Activated CD4-positive, alpha-beta T cell treated with anti-CD3 and anti-CD28 coated beads, Interleukin-2, amount 10 ng/mL, durations not matched to agents 7 days and 5 days (primary cell): ENCODE data around the gene WWP2. TPM values are rescaled to one million over a fixed set of nuclear protein-coding genes. Genes with fewer than 3 reads are reported as not detected.

Experiments used
- CTCF ChIA-PET: fragments of 350-600 bp; sonication (Branson Sonifier 250); formaldehyde crosslinking; loops from one replicate; lab custom pipeline; 2021; ENCODE audit warnings: antibody characterized with exemption; lab: Charles Lee
- POLR2A ChIA-PET: fragments of 350-600 bp; sonication (Branson Sonifier 250); formaldehyde crosslinking; loops from one replicate; lab custom pipeline; 2021; ENCODE audit warnings: antibody characterized with exemption; lab: Charles Lee
- DNase-seq: peaks from one replicate; pipeline ENCODE4 v3.0.0-alpha.2; 2020
- H3K27ac Mint-ChIP-seq: one replicate; pipeline ENCODE4 v1.8.0; 2021; ENCODE audit warnings: mild to moderate bottlenecking, moderate library complexity, mixed read lengths
- H3K27me3 Mint-ChIP-seq: one replicate; pipeline ENCODE4 v1.8.0; 2021; ENCODE audit warnings: mixed read lengths
- H3K36me3 Mint-ChIP-seq: one replicate; pipeline ENCODE4 v1.8.0; 2021; ENCODE audit warnings: low read depth, mixed read lengths
- H3K4me1 Mint-ChIP-seq: one replicate; pipeline ENCODE4 v1.8.0; 2021; ENCODE audit warnings: mixed read lengths
- H3K4me3 Mint-ChIP-seq: one replicate; pipeline ENCODE4 v1.8.0; 2021; ENCODE audit warnings: mild to moderate bottlenecking, moderate library complexity, mixed read lengths
- H3K9me3 Mint-ChIP-seq: one replicate; pipeline ENCODE4 v1.8.0; 2021; ENCODE audit warnings: mixed read lengths
- total RNA-seq, 2 experiments: library from RNA; stranded (reverse); gene quantifications; one replicate each; pipeline ENCODE4 v1.2.3, GENCODE V29; 2021

WWP2 gene
- total RNA-seq, 2 experiments from 2014 or later = 68.8 to 76.3 TPM

DNA sequence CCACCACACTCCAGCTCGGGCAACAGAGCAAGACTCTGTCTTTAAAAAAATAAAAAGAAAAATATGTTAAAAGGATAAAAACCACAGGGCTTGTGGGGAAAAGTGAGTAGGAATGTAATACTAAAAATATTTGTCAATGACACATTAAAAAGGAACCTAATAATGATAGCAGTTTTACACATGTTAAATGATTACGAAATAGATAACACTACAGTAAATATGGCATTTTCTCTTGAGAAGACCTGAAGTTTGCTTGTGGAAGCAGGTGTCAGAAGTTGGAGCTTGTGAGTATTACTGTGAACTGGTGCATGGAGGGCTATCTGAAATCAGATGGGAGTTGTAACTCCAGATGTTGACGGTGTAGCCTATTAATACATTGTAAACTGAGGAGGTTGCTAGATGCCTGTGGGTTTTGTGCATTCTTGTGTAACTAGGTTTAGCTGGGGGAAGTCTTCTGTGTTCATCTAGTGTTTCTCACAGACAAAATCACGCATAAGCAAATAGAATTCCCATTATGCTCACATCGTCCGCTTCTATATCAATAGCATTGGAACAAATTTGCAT is 144.8 kb downstream of the WWP2 start:
- Mint-ChIP-seq H3K36me3 (peaks cover 19% of the 10 kb centered on the region), H3K4me1 (no peaks in the 10 kb centered on the region), H3K9me3 (no peaks in the 10 kb centered on the region), H3K27me3 (no peaks in the 10 kb centered on the region), H3K27ac (no peak overlapping the region), H3K4me3 (no peak overlapping the region)
- ChIA-PET POLR2A (no interaction called here), CTCF (interaction anchor here (1.5 kb wide), 1 partner anchor 23 kb away, joined by 3 read pairs; no protein-coding TSS in a partner anchor)
- no peak for DNase-seq

DNA sequence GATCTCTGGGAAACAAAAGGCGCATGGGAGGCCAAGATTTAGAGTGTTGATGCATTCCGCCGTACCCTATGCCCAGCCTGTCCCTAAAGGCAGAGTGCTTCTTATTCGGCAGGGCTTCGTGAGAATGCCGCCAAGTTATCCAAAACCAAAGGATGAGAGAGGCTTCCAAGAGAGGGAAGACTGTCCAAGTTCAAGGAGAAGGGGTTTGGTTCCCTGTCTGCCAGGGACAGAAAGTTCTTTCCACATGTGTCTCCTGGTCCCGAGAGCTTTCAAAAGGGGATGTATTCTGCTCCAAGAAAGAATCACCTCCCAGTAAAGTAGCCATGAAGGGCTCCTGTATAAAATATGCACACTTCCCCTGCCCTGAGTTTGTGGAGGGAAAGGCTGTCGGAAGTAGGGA is 146.9 kb downstream of the WWP2 start:
- no peak for DNase-seq
- POLR2A ChIA-PET = no interaction called here
- Mint-ChIP-seq H3K4me1 (no peaks in the 10 kb centered on the region), H3K27me3 (no peaks in the 10 kb centered on the region), H3K36me3 (peaks cover 19% of the 10 kb centered on the region), H3K9me3 (no peaks in the 10 kb centered on the region), H3K4me3 (no peak overlapping the region), H3K27ac (no peak overlapping the region)
- CTCF ChIA-PET = interaction anchor here (1.1 kb wide), 1 partner anchor 9 kb away, joined by 6 read pairs; no protein-coding TSS in a partner anchor

DNA sequence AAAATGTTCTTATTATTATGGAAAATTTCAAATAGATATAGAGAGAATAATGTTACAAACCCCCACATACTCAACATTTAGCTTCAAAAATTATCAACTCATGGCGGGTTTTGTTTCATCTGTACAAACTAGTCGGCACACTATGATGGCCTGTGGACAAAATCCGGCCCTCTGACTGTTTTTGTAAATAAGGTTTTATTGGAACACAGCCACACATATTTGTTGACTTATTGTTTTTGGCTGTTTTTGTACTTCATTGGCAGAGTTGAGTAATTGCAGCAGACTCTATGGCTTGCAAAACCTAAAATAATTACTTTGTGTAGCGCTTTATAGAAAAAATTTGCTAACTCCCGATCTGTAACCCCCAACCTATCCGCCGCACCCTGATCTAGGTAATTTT is 147.6 kb downstream of the WWP2 start:
- Mint-ChIP-seq H3K4me3 (no peak overlapping the region), H3K9me3 (no peaks in the 10 kb centered on the region), H3K4me1 (no peaks in the 10 kb centered on the region), H3K27me3 (no peaks in the 10 kb centered on the region), H3K36me3 (peaks cover 21% of the 10 kb centered on the region), H3K27ac (no peak overlapping the region)
- DNase-seq = no peak
- ChIA-PET POLR2A (no interaction called here), CTCF (interaction anchor here (1.2 kb wide), 1 partner anchor 13 kb away, joined by 3 read pairs; no protein-coding TSS in a partner anchor)

DNA sequence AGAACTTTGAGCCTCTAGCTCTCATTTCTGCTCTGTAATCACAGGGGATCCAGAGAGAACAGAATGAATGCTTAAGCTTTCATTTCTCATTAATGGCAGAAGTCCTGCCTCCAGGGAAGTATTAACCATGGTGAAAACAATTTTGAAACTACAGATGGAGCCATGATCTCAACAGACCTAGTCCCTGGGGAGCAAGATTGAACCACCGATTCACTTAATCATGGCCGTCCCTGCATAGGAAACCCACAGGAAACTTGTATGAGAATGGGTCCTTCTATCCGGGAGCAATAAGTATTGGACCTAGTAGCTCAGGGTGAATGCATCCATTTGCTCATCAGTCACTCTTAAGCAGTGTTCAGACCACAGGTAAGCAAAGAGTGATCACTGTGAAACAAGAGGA is 148.8 kb downstream of the WWP2 start:
- ChIA-PET POLR2A (no interaction called here), CTCF (interaction anchor here (1.2 kb wide), 1 partner anchor 14 kb away, joined by 3 read pairs; no protein-coding TSS in a partner anchor)
- Mint-ChIP-seq H3K4me1 (no peaks in the 10 kb centered on the region), H3K27ac (no peak overlapping the region), H3K27me3 (no peaks in the 10 kb centered on the region), H3K4me3 (no peak overlapping the region), H3K36me3 (peaks cover 22% of the 10 kb centered on the region), H3K9me3 (no peaks in the 10 kb centered on the region)
- DNase-seq = no peak

DNA sequence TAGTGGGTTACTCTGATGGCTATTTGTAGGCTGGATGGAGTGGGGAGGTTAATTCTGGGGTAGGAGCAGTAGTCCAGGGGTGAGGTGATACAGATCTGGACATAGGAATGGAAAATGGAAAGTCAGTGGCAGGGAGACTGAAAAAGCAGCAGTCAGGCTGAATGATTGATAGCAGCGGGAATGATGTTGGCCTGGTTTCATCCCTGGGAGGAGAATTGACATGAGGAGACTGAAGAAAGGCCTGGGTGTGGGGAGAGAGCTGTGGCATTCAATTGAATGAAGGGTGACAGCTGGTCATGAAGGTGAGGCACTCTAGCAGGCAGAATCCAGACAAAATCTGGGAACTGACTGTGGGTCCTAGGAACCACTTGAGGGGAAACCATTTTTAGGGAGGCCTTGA is 154.3 kb downstream of the WWP2 start:
- Mint-ChIP-seq H3K4me3 (no peak overlapping the region), H3K27me3 (no peaks in the 10 kb centered on the region), H3K36me3 (peaks cover 13% of the 10 kb centered on the region), H3K9me3 (no peaks in the 10 kb centered on the region), H3K4me1 (no peaks in the 10 kb centered on the region), H3K27ac (no peak overlapping the region)
- ChIA-PET POLR2A (interaction anchor here (0.6 kb wide), 2 partner anchors 11 to 12 kb away, joined by 4 read pairs; no protein-coding TSS in a partner anchor), CTCF (interaction anchor here (0.7 to 1.4 kb wide), 2 partner anchors 12 to 14 kb away, joined by 3 to 4 read pairs; no protein-coding TSS in a partner anchor)
- no peak for DNase-seq

DNA sequence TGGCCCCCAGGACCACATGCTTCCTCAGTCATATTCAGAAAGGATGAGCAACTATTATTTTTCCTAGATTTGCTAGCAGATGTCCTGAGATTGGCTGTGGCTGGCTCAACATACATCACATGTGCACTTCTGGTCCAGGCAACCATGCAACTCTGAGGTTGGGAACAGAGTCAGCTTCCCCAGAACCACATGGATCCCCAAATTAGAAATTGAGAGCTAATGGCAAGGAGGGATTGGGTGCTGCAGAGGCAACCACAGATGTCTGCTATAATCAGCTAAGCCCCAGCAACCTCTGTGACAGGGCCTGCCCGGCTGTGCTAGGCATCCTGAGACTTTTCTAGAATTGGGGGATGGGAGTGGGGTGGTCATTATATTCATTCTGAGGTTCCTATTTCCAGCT is 155.2 kb downstream of the WWP2 start:
- ChIA-PET POLR2A (no interaction called here), CTCF (interaction anchor here (1.5 kb wide), 1 partner anchor 9 kb away, joined by 6 read pairs; no protein-coding TSS in a partner anchor)
- H3K36me3 Mint-ChIP-seq = peaks cover 12% of the 10 kb centered on the region

DNA sequence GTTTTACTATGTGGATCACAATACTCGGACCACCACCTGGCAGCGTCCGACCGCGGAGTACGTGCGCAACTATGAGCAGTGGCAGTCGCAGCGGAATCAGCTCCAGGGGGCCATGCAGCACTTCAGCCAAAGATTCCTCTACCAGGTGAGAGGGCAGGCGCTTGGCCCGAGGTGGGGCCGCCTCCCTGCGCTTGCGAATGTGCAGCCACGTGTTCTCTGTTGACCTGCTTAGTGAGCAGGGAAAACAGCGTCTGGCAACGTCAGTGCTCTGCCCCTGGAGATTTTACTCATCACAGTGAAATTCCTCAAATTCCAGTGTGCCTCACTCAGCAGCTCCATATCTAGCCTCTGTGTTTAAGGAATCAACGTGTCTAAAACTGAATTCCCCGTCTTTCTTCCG is 155.6 kb downstream of the WWP2 start:
- no peak for DNase-seq
- H3K36me3 Mint-ChIP-seq = peaks cover 11% of the 10 kb centered on the region
- POLR2A ChIA-PET = no interaction called here
- CTCF ChIA-PET = interaction anchor here (1.5 kb wide), 1 partner anchor 9 kb away, joined by 6 read pairs; no protein-coding TSS in a partner anchor
- no peaks in the 10 kb centered on the region for H3K4me1 Mint-ChIP-seq
- H3K27me3 Mint-ChIP-seq = no peaks in the 10 kb centered on the region
- no peak overlapping the region for H3K27ac Mint-ChIP-seq
- H3K9me3 Mint-ChIP-seq = no peaks in the 10 kb centered on the region
- H3K4me3 Mint-ChIP-seq = no peak overlapping the region

More for the DNA sequence above, 155.2 kb downstream of the WWP2 start:
- DNase-seq = no peak
- no peaks in the 10 kb centered on the region for H3K9me3 Mint-ChIP-seq
- H3K4me3 Mint-ChIP-seq = no peak overlapping the region
- H3K27ac Mint-ChIP-seq = no peak overlapping the region
- no peaks in the 10 kb centered on the region for H3K27me3 Mint-ChIP-seq
- no peaks in the 10 kb centered on the region for H3K4me1 Mint-ChIP-seq

DNA sequence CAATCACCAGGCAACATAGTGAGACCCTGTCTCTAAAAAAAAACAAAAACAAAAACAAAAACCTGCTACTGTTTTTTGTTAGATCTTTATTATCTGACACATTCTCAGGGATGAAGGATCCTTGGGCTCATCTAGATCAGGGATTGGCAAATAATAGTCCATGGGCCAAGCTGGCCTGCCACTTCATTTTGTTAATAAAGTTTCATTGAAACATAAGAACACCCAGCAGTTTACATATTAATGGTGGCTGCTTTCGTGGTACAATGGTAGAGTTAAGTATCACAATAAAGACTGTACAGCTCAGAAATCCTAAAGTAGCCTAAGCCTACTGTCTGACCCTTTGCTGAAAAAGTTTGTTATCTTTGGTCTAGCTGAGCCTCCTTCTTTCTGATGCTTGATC is 156.1 kb downstream of the WWP2 start:
- no peak overlapping the region for H3K27ac Mint-ChIP-seq
- H3K4me1 Mint-ChIP-seq = no peaks in the 10 kb centered on the region
- POLR2A ChIA-PET = no interaction called here
- H3K9me3 Mint-ChIP-seq = no peaks in the 10 kb centered on the region
- H3K27me3 Mint-ChIP-seq = no peaks in the 10 kb centered on the region
- H3K4me3 Mint-ChIP-seq = no peak overlapping the region
- CTCF ChIA-PET = interaction anchor here (0.7 to 1.5 kb wide), 2 partner anchors 10 to 95 kb away, joined by 3 to 6 read pairs; no protein-coding TSS in a partner anchor
- peaks cover 11% of the 10 kb centered on the region for H3K36me3 Mint-ChIP-seq
- DNase-seq = no peak

DNA sequence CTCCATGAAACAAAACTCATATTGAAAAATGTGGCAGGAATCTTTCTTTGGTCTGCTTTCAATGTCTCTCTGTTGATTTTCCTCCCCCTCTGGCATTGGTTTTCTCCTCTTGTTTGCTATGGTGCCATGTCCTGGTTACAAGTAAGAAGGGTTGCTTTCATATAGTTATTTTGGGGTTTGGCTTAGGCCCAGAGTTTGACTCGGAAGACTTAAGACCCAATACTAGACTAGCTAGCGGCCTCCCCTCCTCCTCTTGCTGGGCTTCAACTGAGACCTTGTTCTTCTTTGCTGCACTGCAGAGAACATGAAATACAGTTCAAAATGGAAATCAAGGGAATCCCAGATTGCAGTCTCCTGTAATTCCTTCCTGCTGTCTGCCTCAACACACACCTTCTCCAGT is 159.0 kb downstream of the WWP2 start:
- Mint-ChIP-seq H3K27ac (no peak overlapping the region), H3K36me3 (peaks cover 12% of the 10 kb centered on the region), H3K4me3 (no peak overlapping the region), H3K27me3 (no peaks in the 10 kb centered on the region), H3K4me1 (no peaks in the 10 kb centered on the region), H3K9me3 (no peaks in the 10 kb centered on the region)
- ChIA-PET POLR2A (no interaction called here), CTCF (no interaction called here)
- DNase-seq = no peak

DNA sequence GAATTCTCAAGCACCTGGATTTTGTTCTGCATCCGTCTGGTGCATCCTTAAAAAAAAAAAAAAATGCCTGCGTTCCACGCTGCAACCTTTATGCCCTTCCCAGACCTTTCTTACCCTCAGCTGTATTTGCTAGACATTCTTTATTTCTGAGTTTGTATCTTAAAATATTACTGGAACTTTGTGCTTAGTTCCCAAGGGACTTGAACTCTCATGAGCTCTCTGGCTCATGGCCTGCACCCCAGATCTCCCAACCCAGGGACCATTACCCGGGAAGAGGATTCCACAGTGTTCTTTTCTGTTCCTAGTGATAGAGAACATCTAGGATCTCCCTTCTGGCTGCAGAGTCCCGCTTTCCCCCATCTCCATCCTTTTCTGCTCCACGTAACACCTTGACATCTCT is 160.1 kb downstream of the WWP2 start:
- DNase-seq = no peak
- Mint-ChIP-seq H3K27me3 (no peaks in the 10 kb centered on the region), H3K4me3 (no peak overlapping the region), H3K36me3 (peaks cover 11% of the 10 kb centered on the region), H3K9me3 (no peaks in the 10 kb centered on the region), H3K4me1 (no peaks in the 10 kb centered on the region), H3K27ac (no peak overlapping the region)
- ChIA-PET POLR2A (no interaction called here), CTCF (interaction anchor here (0.7 kb wide), 1 partner anchor 115 kb away, joined by 3 read pairs; no protein-coding TSS in a partner anchor)

DNA sequence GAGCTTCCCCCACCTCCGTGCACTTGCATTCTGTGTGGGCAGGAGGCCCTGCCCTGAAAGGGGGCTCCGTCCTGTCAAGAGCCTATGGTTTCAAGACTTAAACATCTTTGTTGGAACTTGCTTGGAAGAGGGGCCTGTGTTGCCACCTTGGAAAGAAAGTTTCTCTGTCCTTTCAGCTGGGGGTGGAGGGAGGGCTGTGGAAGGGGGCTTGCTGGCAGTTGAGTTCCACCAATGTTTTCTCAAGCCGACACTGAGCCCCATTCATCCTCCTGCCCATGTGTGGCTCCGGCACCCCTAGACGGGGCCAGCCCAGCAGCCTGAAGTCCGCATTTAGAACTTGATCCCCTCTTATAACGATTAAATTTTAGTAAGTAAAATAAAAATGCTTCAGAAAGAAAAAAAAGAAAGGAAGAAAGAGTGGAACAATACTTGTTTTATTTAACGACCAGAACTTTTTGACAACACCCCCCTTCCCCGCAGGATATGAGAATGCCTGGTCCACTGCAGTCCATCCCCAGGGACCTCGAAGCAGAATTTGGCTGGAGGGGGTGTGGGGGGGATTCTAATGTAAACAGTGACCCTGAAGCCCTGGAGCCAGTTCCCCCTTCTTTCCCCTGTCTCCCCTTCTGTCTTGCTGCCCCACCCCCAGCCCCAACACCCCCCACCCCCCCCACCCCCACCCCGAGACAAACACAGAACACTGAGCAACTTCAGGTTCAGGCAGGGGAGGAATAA is 162.1 kb downstream of the WWP2 start:
- ChIA-PET POLR2A (no interaction called here), CTCF (no interaction called here)
- no peaks in the 10 kb centered on the region for H3K4me1 Mint-ChIP-seq
- no peaks in the 10 kb centered on the region for H3K9me3 Mint-ChIP-seq
- no peak for DNase-seq
- peaks cover 3% of the 10 kb centered on the region for H3K36me3 Mint-ChIP-seq
- no peaks in the 10 kb centered on the region for H3K27me3 Mint-ChIP-seq
- H3K4me3 Mint-ChIP-seq = no peak overlapping the region
- H3K27ac Mint-ChIP-seq = no peak overlapping the region

DNA sequence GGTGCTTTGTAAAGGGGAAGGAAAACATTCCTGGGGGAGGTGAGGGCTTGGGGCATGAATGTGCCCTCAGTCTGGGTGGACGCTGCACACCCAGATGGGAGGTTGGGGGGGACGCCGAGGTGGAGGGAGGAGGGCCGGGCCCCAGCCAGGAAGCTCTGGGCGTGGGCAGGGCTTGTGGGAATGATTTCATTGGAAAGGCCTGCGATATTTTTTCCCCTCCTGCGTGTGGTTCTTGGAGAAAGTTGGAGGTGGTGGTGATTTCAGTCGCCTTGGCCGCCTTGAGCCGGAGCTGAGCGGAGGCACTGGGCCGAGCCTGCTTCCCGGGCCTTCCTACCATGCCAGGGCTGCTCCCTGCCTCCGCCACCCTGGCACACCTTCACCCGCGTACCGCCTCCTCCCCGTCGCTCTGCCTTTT is 162.7 kb downstream of the WWP2 start:
- H3K4me1 Mint-ChIP-seq = no peaks in the 10 kb centered on the region
- no peak overlapping the region for H3K27ac Mint-ChIP-seq
- POLR2A ChIA-PET = no interaction called here

DNA sequence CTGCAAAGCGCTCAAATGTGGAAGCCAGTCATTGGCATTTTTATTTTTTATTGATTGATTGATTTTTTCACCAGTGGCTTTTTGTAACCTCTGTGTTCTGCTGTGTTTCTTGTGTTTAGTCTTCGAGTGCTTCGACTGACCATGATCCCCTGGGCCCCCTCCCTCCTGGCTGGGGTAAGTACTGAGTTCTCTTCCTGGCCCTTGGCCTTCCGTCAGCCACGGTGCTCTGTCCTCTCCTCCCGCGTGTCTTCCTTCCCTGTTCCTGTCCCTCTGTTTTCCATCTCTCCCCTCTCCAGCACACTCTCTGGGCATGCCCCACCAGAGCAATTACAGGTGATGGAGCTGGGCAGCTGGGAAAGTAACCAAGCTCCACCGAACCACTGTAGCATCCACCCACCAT is 163.2 kb downstream of the WWP2 start:
- H3K27ac Mint-ChIP-seq = no peak overlapping the region
- ChIA-PET CTCF (interaction anchor here (0.7 kb wide), 1 partner anchor 9 kb away, joined by 3 read pairs; no protein-coding TSS in a partner anchor), POLR2A (no interaction called here)
- H3K4me3 Mint-ChIP-seq = no peak overlapping the region
- no peaks in the 10 kb centered on the region for H3K27me3 Mint-ChIP-seq
- DNase-seq = no peak
- no peaks in the 10 kb centered on the region for H3K9me3 Mint-ChIP-seq
- H3K4me1 Mint-ChIP-seq = no peaks in the 10 kb centered on the region
- H3K36me3 Mint-ChIP-seq = peaks cover 6% of the 10 kb centered on the region

More for the DNA sequence above, 162.7 kb downstream of the WWP2 start:
- Mint-ChIP-seq H3K27me3 (no peaks in the 10 kb centered on the region), H3K9me3 (no peaks in the 10 kb centered on the region), H3K36me3 (peaks cover 3% of the 10 kb centered on the region), H3K4me3 (no peak overlapping the region)
- CTCF ChIA-PET = no interaction called here
- no peak for DNase-seq
